ENCODE data around the gene LAMA2.
"Not testable (repeated sequence)": the region's sequence is repeated elsewhere in the genome, so short reads cannot be mapped to it uniquely, and the experiment has no call there.

LAMA2 gene

GRCh38 chr6:129115471-129115870, 232.5 kb downstream of the LAMA2 start:
- no peak for DNase-seq (ENCODE audit: low read depth, low spot score)

- DNase-seq (ENCODE audit: low read depth, low spot score) = no peak
Observed at GRCh38 chr6:129117355-129117754, 234.4 kb downstream of the LAMA2 start.

DNA sequence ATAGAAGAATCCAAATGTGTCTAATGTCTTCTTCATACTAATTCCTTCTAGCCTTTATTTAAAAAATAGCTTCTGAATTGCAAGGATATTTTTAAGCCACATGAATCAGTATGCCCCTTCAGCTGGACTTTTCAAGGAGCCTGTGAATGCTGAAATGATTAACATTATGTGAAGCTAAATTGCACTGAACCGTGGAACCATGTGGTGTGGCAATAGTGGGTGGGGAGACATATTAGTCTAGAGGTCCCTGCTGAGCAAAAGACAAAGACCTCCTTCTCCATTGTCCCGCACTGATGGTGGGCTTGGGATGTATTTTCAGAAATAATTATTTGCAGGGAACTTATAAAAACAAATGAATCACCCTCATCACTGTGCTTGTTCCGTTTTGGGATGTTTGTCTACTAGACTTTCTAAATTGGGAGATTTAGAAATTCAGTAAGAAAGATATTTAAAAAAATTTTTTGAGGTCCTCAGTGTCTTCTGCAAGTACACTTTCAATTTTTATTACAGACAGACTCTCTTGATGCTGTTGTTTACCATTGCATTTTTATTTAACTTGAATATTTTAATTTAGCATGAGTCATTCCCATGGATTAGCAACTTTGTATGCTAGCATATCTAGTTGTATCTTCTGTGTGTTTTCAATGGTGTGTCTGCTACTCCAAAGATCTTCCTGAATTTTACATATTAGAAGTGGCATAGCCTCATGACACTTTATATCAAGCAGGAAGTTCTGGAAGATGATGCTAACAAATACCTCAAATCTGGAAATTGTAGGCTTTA, 238.1 kb downstream of the LAMA2 start:
- DNase-seq (ENCODE audit: low read depth, low spot score) = no peak

- DNase-seq (ENCODE audit: low read depth, low spot score) = no peak
Observed at GRCh38 chr6:129124347-129124746, 241.4 kb downstream of the LAMA2 start.

- no peak for DNase-seq (ENCODE audit: low read depth, low spot score)
Observed at GRCh38 chr6:129130106-129130505, 247.2 kb downstream of the LAMA2 start.

DNA sequence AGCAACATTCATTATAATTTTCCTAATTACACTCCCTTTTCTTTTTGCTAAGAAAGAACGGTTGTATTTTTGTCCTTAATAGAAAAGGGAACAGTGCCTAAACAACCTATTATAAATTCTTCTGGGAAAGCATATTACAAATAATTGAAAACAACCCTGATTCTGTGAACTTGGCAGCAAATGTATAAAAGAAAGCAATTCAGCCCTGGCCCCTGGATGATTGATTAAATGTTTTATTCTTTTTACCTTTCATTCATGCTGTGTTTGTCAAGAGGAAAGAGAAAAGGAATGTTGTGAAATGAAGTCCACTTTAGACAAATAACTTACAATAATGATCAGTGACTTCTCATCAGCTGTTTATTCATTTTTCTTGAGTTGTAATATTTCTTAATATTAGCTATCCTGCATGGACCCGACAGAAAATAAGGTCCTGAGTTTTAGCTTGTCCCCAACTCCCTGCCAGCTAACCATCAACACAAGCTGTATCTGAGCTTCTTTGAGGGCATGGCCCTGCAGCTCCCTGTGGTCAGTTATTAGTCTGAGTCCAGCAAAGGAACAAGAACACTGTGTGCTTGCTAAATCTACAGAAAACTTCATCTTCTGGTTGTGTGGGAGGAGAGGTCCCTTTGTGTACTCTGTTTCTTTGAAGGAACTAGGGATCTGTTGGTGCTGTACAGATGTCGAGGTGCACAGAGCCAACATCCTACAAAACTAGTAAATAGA, 248.2 kb downstream of the LAMA2 start:
- no peak for DNase-seq (ENCODE audit: low read depth, low spot score)

GRCh38 chr6:129133770-129134192, 250.8 kb downstream of the LAMA2 start:
- no peak for DNase-seq (ENCODE audit: low read depth, low spot score)

- no peak for DNase-seq (ENCODE audit: low read depth, low spot score)
Observed at GRCh38 chr6:129134535-129134934, 251.6 kb downstream of the LAMA2 start.

DNA sequence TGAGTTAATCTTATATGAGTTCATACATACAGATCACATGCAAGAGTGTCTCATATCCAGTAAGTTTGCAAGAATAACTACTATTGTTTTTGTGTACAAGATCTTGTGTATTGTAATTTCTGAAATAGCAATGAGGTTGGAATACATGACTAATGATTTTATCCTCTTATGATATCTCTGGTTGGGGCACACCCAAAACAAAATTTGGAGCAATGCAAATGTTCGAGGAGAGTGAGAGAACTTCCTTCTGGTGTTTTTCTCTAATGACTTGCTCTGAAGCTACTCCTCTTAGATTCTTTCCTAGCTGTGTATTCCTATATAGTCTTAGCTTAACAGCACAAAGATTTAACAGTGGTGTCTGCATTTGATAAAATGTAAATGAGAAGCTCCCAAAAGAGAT, 252.5 kb downstream of the LAMA2 start:
- no peak for DNase-seq (ENCODE audit: low read depth, low spot score)

DNA sequence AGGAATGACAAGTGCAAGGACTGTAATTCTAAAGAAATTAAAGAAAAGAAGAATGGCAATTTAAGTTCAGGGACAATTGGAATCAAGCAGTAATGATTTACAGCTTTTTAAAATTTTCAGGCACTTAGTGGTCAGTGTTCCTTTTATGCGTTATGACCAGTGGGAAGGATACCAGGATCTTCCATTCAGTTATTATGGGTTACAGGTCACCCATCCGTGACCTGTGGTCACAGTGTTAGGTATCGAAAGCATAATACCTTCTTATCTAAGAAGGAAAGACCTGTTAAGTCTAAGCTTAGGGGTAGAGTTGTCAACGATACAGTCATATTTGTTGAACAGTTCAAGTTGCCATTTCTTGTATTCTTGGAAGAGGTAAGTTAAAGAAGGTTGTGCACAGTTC, 253.8 kb downstream of the LAMA2 start:
- no peak for DNase-seq (ENCODE audit: low read depth, low spot score)

DNA sequence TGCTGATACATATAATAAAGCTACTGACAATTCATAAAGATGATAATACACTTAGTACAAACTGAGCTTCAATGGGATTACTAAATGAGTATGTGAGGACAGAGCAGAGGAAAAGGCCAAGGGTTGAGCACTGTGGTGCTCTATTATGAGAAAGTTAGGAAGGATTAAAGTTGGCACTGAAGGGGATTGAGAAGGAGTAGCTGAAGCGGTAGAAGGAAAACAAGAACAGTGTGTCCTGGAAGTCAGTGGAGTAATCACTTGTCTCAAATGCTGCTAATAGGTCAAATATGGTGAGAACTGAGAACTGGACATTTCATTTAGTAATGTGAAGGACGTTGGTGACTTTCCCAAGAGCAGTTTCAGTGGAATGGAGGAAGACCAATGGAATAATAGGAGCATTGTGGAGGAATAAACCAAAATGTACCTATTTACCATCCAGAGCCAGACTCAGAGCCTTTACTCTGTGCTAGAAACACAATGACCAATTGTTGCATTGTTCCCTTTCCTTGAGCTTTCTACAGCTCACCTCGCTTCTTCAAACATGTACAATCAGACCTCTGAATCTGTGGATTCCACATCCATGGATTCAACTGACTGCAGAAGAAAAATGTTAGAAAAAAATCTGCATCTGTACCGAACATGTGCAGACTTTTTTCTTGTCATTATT, 255.9 kb downstream of the LAMA2 start:
- no peak for DNase-seq (ENCODE audit: low read depth, low spot score)

DNA sequence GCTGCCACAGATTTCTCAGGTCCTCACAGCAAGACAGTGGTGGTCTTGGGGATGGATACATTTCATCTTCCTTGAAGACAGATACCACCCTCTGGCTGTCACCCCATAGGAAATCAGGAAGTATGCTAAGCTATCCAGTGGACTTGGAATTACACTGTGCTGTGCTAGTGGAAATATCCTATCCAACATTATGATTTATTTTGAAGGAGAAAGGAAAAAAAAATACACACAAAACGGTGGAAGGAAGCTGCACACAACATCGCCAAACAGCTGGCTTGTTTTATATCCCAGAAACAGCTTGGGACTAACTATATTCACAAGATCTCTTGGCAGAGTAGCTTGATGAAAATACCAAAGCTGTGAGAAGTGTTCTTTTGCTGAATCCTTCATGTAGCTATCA, 257.6 kb downstream of the LAMA2 start:
- DNase-seq (ENCODE audit: low read depth, low spot score) = no peak

GRCh38 chr6:129141499-129141898, 258.6 kb downstream of the LAMA2 start:
- DNase-seq (ENCODE audit: low read depth, low spot score) = no peak

DNA sequence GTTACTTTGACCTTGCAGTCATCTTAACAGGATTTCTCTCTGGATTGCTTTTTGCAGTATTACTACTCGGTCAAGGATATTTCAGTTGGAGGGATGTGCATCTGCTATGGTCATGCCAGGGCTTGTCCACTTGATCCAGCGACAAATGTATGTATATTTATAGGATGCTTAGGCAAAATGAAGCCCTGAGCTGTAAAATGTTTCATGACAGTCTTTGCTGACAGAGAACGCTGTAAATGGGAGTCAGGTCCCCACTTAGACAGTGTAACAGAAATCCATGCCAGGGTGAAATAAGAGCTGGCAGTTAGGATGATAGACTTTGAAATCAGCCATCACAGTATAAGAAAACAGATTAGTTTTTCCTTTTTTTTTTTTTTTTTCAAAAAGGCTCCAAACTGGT, 264.0 kb downstream of the LAMA2 start:
- no peak for DNase-seq (ENCODE audit: low read depth, low spot score)

DNA sequence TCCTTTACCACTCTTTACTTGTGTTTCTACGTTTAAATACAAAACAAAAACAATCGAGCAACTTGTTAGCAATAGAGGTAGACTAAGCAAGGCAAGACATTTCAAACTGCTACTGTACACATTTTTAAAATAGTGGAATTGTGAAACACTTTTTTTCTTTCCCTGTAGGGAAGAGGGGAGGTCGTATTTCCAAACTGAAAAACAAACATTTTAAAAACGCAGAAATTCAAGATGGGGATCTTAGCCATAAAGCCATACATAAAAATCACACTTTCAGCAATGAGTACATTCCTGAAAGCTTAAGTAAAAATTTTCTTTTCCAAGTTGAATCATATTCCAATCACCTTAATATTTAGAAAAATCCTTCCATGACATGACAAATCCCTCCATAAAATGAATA, 267.6 kb downstream of the LAMA2 start:
- DNase-seq (ENCODE audit: low read depth, low spot score) = no peak

DNA sequence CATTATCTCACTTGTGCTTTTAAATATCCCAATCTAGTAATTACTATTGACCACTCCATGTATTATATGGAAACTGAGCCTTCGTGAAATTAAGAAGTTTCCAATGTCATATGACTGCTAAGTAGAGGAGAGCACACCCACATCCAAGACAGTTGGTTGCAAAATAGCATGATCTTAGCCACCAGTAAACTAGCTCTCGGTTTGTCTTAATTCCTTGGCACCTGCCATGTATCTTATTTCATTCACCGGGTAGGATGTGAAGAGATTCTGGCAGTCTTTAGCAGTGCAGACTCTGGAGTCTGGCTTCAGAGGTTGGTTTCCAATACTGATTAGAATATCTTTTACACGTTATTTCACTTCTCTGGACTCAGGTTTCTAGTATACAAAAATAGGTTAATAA, 270.3 kb downstream of the LAMA2 start:
- no peak for DNase-seq (ENCODE audit: low read depth, low spot score)

DNA sequence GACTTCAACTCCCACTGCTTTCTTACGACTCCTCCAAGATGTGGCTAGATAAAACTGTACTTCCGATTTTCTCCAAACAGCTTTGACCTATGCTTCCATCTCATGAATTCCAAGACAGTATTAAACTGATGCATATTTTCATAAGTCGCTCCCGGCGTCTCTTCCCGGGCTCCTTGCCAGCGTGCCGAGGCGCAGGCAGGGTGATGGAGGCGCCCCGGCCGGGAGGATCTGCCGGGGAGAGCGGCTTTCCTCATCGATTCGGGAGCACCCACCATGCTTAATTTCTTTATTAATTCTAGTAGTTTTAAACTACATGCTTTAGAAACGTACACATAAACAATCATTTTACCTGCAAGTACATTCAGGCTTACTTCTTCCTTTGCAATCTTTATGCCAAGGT, 276.3 kb downstream of the LAMA2 start:
- DNase-seq (ENCODE audit: low read depth, low spot score) = not testable (repeated sequence)

DNA sequence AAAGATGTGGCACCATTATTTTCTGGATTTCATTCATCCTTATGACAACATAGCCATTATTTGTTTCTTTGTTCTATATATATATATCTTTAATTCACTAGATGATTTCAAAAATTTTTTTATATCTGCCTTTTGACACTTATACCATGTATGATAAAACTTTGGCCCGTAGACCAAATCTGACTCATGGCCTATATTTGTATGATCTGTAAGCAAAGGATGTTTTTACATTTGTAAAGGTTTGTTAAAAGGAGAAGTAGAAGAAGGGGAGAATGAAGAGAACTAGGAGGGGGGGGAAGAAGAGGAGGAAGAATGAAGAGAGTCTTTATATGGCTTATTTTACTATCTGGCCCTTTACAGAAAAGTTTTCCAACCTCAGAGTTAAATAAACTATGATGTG, 279.7 kb downstream of the LAMA2 start:
- DNase-seq (ENCODE audit: low read depth, low spot score) = no peak

DNA sequence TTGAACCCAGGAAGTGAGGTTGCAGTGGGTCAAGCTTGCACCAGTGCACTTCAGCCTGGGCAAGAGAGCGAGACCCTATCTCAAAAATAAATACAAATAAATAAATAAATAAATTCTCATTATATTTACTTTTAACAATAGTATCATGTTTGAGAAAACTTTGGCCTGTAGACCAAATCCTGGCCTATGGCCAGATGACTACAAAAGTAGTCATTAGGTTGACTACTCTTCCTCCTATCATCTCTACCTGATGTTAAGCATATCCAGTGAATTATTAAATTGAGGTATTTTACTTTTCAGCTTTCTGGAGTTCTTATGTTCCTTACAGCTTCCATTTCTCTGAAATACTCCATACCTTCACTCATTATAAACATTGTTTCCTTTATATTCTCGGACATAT, 280.6 kb downstream of the LAMA2 start:
- no peak for DNase-seq (ENCODE audit: low read depth, low spot score)

DNA sequence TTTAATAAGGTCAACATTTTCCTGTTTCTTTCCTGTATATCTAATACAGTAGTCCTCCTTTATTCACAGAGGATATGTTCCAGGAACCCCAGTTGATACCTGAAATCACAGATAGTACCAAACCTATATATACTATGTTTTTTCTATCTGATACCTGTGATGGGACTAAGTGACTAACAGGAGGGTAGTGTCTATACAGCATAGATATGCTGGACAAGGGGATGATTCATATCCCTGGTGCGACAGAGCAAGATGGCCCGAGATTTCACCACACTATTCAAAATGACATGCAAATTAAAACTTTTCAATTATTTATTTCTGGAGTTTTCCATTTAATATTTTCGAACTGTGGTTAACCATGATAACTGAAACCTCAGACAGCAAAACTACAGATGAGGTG, 281.1 kb downstream of the LAMA2 start:
- no peak for DNase-seq (ENCODE audit: low read depth, low spot score)

DNA sequence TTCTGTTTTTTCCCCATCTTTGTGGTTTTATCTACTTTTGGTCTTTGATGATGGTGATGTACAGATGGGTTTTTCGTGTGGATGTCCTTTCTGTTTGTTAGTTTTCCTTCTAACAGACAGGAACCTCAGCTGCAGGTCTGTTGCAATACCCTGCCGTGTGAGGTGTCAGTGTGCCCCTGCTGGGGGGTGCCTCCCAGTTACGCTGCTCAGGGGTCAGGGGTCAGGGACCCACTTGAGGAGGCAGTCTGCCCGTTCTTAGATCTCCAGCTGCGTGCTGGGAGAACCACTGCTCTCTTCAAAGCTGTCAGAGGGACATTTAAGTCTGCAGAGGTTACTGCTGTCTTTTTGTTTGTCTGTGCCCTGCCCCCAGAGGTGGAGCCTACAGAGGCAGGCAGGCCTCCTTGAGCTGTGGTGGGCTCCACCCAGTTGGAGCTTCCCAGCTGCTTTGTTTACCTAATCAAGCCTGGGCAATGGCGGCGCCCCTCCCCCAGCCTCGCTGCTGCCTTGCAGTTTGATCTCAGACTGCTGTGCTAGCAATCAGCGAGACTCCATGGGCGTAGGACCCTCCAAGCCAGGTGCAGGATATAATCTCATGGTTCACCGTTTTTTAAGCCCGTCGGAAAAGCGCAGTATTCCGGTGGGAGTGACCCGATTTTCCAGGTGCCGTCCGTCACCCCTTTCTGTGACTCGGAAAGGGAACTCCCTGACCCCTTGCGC, 289.5 kb downstream of the LAMA2 start:
- not testable (repeated sequence) for DNase-seq (ENCODE audit: low read depth, low spot score)

GRCh38 chr6:129175066-129175465, 292.1 kb downstream of the LAMA2 start:
- DNase-seq (ENCODE audit: low read depth, low spot score) = no peak

Measured in iPS DF 19.7 (cell line).